ENCODE measurements around the gene GMPR2. TPM values are rescaled to one million over a fixed set of nuclear protein-coding genes. Genes with fewer than 3 reads are reported as not detected.

GMPR2 gene
- total and polyA plus RNA-seq, 2 of the 4 experiments (the other 2 are of a cell fraction) = 63.7 to 92.5 TPM

GRCh38 chr14:24184104-24184970 is 48.4 kb upstream of the GMPR2 start:
- Histone ChIP-seq H3K27ac (ENCODE audit: insufficient read depth, low read length) (no peak overlapping the region), H3K79me1 (ENCODE audit: low read depth in 1 of 2, low read length in 2 of 2) (peaks cover 12 to 40% of the 10 kb centered on the region in 2 experiments), H3K56ac (ENCODE audit: extremely low read depth, insufficient read depth, low read length) (no peak overlapping the region), H4K5ac (ENCODE audit: low read depth, low read length) (no peak overlapping the region), H3K4me1 (ENCODE audit: control insufficient read depth, insufficient read depth, low read length) (peaks cover 6% of the 10 kb centered on the region), H3K4me2 (ENCODE audit: low read depth, low read length) (no peak overlapping the region), H4K91ac (ENCODE audit: insufficient read depth, low read depth, low read length) (no peak overlapping the region), H3K23ac (ENCODE audit: low read depth, low read length) (no peak overlapping the region), H2BK15ac (ENCODE audit: low read depth, low read length) (no peak overlapping the region), H2AFZ (replicated peaks; ENCODE audit: low read length, poor library complexity) (peak overlapping the region; percentile 47), H3K9me1 (ENCODE audit: insufficient read depth, low read length) (peaks cover 15% of the 10 kb centered on the region), H3K9me3 (ENCODE audit: control insufficient read depth, insufficient read depth, low read length) (no peaks in the 10 kb centered on the region), H3K4ac (ENCODE audit: low read depth, low read length) (no peak overlapping the region), H3K4me3 (ENCODE audit: insufficient read depth, low read depth, low read length) (no peak overlapping the region), H3K27me3 (ENCODE audit: control insufficient read depth, insufficient read depth, low read length) (no peaks in the 10 kb centered on the region), H2AK5ac (ENCODE audit: low read depth, low read length) (no peak overlapping the region), H2BK20ac (ENCODE audit: low read depth, low read length) (no peak overlapping the region), H3K36me3 (ENCODE audit: control insufficient read depth, insufficient read depth, low read length) (peaks cover 67% of the 10 kb centered on the region), H2BK120ac (ENCODE audit: low read depth, low read length) (no peak overlapping the region), H3K14ac (replicated peaks; ENCODE audit: low read depth, low read length) (no peak overlapping the region), H3K9ac (ENCODE audit: low read depth, low read length) (no peak overlapping the region), H2AK9ac (replicated peaks; ENCODE audit: low read depth, low read length, poor library complexity) (no peak overlapping the region), H3K18ac (ENCODE audit: low read depth, low read length) (no peak overlapping the region), H4K20me1 (ENCODE audit: insufficient read depth, low read length) (no peaks in the 10 kb centered on the region), H2BK5ac (ENCODE audit: low read depth, low read length, poor library complexity, severe bottlenecking) (no peak overlapping the region), H4K8ac (ENCODE audit: low read depth in 2 of 2, low read length in 2 of 2) (no peak overlapping the region)
- WGBS, 2 experiments (ENCODE audit: extremely low coverage in 2 of 2, insufficient read length in 1 of 2) = 74% methylated on average over 5 of the region's 19 CpGs; no CpG with 5 or more reads in 1 of the 2 experiments
- TF ChIP-seq MAFK (IDR thresholded peaks at IDR 0.05; ENCODE audit: low read depth, low read length) = no peak
- CTCF ChIA-PET = no interaction called here
- dilution Hi-C loops (cut with HindIII; ENCODE audit: low sequenced_read_pairs, unreplicated experiment) (no loop called here), in situ Hi-C loops (cut with MboI; ENCODE audit: low sequenced_read_pairs) (no loop called here), intact Hi-C loops (cut with micrococcal nuclease) (no loop called here)
- no peak for ATAC-seq (ENCODE audit: low read depth)
- BruUV-seq (replicated peaks) = no TSS peak
- DNase-seq = no peak
- POLR2A ChIA-PET (ENCODE audit: unreplicated experiment) = no interaction called here

All from IMR-90 (cell line).